ENCODE results near the gene POMC.
"Not testable (repeated sequence)": the region's sequence is repeated elsewhere in the genome, so short reads cannot be mapped to it uniquely, and the experiment has no call there.

The POMC gene

DNA sequence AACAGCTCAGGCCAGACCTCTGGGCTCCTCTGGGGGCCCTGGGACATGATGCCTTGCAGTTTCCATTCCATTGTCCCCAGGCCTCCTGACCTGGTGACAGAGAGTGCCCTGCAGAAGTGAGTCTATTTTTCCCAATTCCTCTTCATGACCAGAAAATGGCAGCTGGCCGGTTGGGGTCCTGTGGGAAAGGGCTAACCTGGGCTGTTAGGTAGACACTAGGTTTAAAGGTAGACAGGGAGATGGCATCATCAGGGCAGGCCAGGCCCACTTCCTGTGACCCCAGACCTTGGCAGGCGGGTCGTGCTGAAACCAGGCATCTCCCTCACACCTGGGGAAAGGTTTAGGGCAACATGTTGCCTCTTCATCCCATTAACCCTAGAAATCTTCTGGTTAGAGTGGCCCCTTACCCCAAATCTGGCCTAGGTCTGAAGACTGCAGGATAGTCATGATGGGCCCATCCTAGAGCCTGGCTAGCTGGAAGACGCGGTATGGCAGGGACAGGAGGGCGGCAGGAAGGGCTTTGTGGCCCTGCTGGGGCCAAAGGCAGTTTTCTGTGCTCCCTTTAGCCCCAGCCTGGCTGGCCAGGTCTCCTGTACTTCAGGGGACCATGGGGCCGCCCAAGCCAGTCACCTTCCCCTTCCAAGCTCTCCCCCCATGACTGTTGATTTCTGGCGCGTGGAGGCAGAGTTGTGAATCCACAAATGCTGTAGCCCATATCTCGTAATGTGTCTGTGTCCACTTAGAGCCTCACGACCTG, 10.1 kb downstream of the POMC start:
- no peak for TF ChIP-seq EZH2phosphoT487 (conservative IDR thresholded peaks at IDR 0.05; ENCODE audit: low read length)
- TF ChIP-seq, protein P1, sequence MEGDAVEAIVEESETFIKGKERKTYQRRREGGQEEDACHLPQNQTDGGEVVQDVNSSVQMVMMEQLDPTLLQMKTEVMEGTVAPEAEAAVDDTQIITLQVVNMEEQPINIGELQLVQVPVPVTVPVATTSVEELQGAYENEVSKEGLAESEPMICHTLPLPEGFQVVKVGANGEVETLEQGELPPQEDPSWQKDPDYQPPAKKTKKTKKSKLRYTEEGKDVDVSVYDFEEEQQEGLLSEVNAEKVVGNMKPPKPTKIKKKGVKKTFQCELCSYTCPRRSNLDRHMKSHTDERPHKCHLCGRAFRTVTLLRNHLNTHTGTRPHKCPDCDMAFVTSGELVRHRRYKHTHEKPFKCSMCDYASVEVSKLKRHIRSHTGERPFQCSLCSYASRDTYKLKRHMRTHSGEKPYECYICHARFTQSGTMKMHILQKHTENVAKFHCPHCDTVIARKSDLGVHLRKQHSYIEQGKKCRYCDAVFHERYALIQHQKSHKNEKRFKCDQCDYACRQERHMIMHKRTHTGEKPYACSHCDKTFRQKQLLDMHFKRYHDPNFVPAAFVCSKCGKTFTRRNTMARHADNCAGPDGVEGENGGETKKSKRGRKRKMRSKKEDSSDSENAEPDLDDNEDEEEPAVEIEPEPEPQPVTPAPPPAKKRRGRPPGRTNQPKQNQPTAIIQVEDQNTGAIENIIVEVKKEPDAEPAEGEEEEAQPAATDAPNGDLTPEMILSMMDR (IDR thresholded peaks at IDR 0.05; ENCODE audit: insufficient read depth, low read length, poor library complexity, severe bottlenecking), result no peak
- H4K20me1 ChIP-seq (ENCODE audit: low read depth, low read length), result no peaks in the 10 kb centered on the region
- H3K9me3 ChIP-seq (ENCODE audit: insufficient read depth, low read length), result no peaks in the 10 kb centered on the region

DNA sequence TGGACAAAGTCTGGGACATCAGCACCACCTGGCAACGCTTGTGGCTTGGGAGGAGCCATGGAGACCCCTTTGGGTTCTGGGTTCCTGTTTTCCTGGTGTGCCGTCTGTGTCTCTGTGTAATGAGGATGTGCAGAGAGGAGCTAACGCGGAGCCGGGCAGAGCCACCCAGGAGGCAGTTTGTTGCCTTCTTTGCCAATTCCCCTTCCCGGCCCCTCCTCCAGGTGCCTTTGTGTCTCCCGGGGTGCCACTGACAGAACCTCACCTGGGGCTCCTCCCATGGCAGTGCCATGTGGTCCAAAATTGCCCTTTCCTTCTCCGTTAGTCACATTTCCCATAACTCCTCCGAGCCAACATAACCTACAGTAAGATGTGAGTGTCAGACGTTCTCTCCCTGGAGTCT, 13.0 kb downstream of the POMC start:
- Histone ChIP-seq H3K27ac (ENCODE audit: low read depth, low read length) (no peak overlapping the region), H3K79me2 (ENCODE audit: insufficient read depth, low read length) (no peaks in the 10 kb centered on the region), H2AFZ (ENCODE audit: low read depth, low read length, severe bottlenecking) (no peak overlapping the region), H3K36me3 (ENCODE audit: low read length) (no peaks in the 10 kb centered on the region), H3K9me3 (ENCODE audit: insufficient read depth, low read length) (no peaks in the 10 kb centered on the region), H3K4me2 (ENCODE audit: low read depth, low read length, poor library complexity, severe bottlenecking) (no peak overlapping the region), H4K20me1 (ENCODE audit: low read depth, low read length) (no peaks in the 10 kb centered on the region), H3K27me3 (ENCODE audit: low read length) (no peaks in the 10 kb centered on the region), H3K9me2 (replicated peaks; ENCODE audit: insufficient read depth, low read length) (no peaks in the 10 kb centered on the region), H3F3A (ENCODE audit: insufficient read depth) (no peaks in the 10 kb centered on the region), H3K4me3 (ENCODE audit: insufficient read depth, low read length, poor library complexity, severe bottlenecking) (no peak overlapping the region), H3K9ac (ENCODE audit: low read length) (no peak overlapping the region)
- TF ChIP-seq EZH2phosphoT487 (conservative IDR thresholded peaks at IDR 0.05; ENCODE audit: low read length), result no peak
- TF ChIP-seq, protein P1 (IDR thresholded peaks at IDR 0.05; ENCODE audit: insufficient read depth, low read length, poor library complexity, severe bottlenecking), result no peak

More for the DNA sequence above, 10.1 kb downstream of the POMC start:
- Histone ChIP-seq H3K4me3 (ENCODE audit: insufficient read depth, low read length, poor library complexity, severe bottlenecking) (no peak overlapping the region), H2AFZ (ENCODE audit: low read depth, low read length, severe bottlenecking) (no peak overlapping the region), H3K36me3 (ENCODE audit: low read length) (no peaks in the 10 kb centered on the region), H3K27ac (ENCODE audit: low read depth, low read length) (no peak overlapping the region), H3K79me2 (ENCODE audit: insufficient read depth, low read length) (no peaks in the 10 kb centered on the region), H3K4me2 (ENCODE audit: low read depth, low read length, poor library complexity, severe bottlenecking) (no peak overlapping the region), H3K9ac (ENCODE audit: low read length) (no peak overlapping the region), H3F3A (ENCODE audit: insufficient read depth) (no peaks in the 10 kb centered on the region), H3K27me3 (ENCODE audit: low read length) (no peaks in the 10 kb centered on the region), H3K9me2 (replicated peaks; ENCODE audit: insufficient read depth, low read length) (no peaks in the 10 kb centered on the region)

DNA sequence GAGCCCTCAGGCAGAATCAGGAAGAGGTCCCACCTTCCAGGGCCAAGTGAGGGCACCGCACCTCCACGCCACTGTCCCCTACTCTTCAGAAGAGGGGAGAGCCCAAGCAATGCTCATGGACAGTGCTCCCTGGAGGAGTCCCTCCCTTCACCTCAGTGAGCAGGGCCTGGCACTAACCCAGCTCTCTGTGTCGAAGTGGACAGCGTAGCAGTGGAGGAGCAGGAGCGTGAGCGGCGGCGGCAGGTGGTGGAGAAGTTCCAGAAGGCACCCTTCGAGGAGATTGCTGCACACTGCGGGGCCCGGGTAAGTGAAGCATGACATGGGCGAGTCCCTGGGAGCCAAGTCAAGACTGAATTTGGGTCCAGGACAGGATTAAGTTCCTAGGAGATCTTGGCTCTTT, 16.7 kb downstream of the POMC start:
- no peaks in the 10 kb centered on the region for H3K27me3 ChIP-seq (ENCODE audit: low read length)
- H3K9me3 ChIP-seq (ENCODE audit: insufficient read depth, low read length), result no peaks in the 10 kb centered on the region
- H3F3A ChIP-seq (ENCODE audit: insufficient read depth), result no peaks in the 10 kb centered on the region
- H3K4me3 ChIP-seq (ENCODE audit: insufficient read depth, low read length, poor library complexity, severe bottlenecking), result no peak overlapping the region
- H3K36me3 ChIP-seq (ENCODE audit: low read length), result no peaks in the 10 kb centered on the region
- no peaks in the 10 kb centered on the region for H4K20me1 ChIP-seq (ENCODE audit: low read depth, low read length)
- no peak for TF ChIP-seq EZH2phosphoT487 (conservative IDR thresholded peaks at IDR 0.05; ENCODE audit: low read length)
- TF ChIP-seq, protein P1 (IDR thresholded peaks at IDR 0.05; ENCODE audit: insufficient read depth, low read length, poor library complexity, severe bottlenecking), result no peak
- H3K9me2 ChIP-seq (replicated peaks; ENCODE audit: insufficient read depth, low read length), result no peaks in the 10 kb centered on the region
- no peak overlapping the region for H3K4me2 ChIP-seq (ENCODE audit: low read depth, low read length, poor library complexity, severe bottlenecking)
- no peak overlapping the region for H3K27ac ChIP-seq (ENCODE audit: low read depth, low read length)
- no peak overlapping the region for H2AFZ ChIP-seq (ENCODE audit: low read depth, low read length, severe bottlenecking)
- H3K9ac ChIP-seq (ENCODE audit: low read length), result no peak overlapping the region
- no peaks in the 10 kb centered on the region for H3K79me2 ChIP-seq (ENCODE audit: insufficient read depth, low read length)

DNA sequence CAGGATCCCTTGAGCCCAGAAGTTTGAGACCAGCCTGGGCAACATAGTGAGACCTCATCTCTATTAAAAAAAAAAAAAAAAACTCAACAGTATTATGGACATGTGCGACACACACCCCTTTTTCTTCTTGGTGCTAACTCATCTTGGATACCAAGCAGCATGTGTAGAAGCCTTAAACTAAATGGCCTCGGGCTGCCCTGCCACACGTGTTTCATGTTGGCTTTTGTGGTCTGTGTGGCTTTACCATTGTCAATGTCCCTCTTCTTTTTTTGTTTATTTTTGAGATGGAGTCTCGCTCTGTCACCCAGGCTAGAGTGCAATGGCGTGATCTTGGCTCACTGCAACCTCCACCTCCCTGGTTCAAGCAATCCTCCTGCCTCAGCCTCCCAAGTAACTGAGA, 17.4 kb downstream of the POMC start:
- not testable (repeated sequence) for H3K27ac ChIP-seq (ENCODE audit: low read depth, low read length); H3K27me3 ChIP-seq (ENCODE audit: low read length); H3K4me3 ChIP-seq (ENCODE audit: insufficient read depth, low read length, poor library complexity, severe bottlenecking); H3F3A ChIP-seq (ENCODE audit: insufficient read depth); H3K36me3 ChIP-seq (ENCODE audit: low read length); H2AFZ ChIP-seq (ENCODE audit: low read depth, low read length, severe bottlenecking); H3K9me3 ChIP-seq (ENCODE audit: insufficient read depth, low read length); H3K79me2 ChIP-seq (ENCODE audit: insufficient read depth, low read length); H3K9me2 ChIP-seq (replicated peaks; ENCODE audit: insufficient read depth, low read length); H3K4me2 ChIP-seq (ENCODE audit: low read depth, low read length, poor library complexity, severe bottlenecking); H3K9ac ChIP-seq (ENCODE audit: low read length); H4K20me1 ChIP-seq (ENCODE audit: low read depth, low read length)
